K562 (cell line): ENCODE results near the gene LRRC39. TPM values are rescaled to one million over a fixed set of nuclear protein-coding genes. Genes with fewer than 3 reads are reported as not detected.

Source experiments
- BRCA1 ChIP-seq, 2 experiments: fragments of 450-650 bp in 1 of 2; sonication (generic) in 1 of 2; formaldehyde crosslinking in 1 of 2; IDR thresholded peaks; 2 replicates each; pipeline versions ENCODE4 v1.5.0 to v1.6.1; 2017 to 2020; ENCODE audit warnings: mild to moderate bottlenecking in 1 of 2, missing genetic modification reagents in 1 of 2
- ETS1 ChIP-seq: conservative IDR thresholded peaks from 2 replicates; pipeline ENCODE4 v1.6.1; 2011; ENCODE audit warnings: low read depth, mild to moderate bottlenecking, low read length; ENCODE audit not compliant: control insufficient read depth
- FOXM1 ChIP-seq, 2 experiments: fragments of 450-650 bp in 1 of 2; sonication (generic) in 1 of 2; formaldehyde crosslinking in 1 of 2; IDR thresholded peaks; 2 replicates each; pipeline versions ENCODE4 v1.6.1 to v1.9.0; 2017 to 2022; ENCODE audit warnings: low read depth in 2 of 2, mild to moderate bottlenecking in 2 of 2, missing genetic modification reagents in 1 of 2, moderate library complexity in 1 of 2
- HCFC1 ChIP-seq: IDR thresholded peaks from 2 replicates; pipeline ENCODE4 v1.6.1; 2012; ENCODE audit warnings: low read depth, low read length, improper control_type of control experiment
- HMG20B ChIP-seq: fragments of 250-450 bp; sonication (Bioruptor Pico); IDR thresholded peaks from 2 replicates; pipeline ENCODE4 v1.5.0; 2021; ENCODE audit warnings: mild to moderate bottlenecking
- HNRNPH1 ChIP-seq: fragments of 200-400 bp; formaldehyde crosslinking; optimal IDR thresholded peaks from 2 replicates; pipeline ENCODE3; 2017; ENCODE audit warnings: low read depth, mild to moderate bottlenecking, low read length, moderate library complexity
- IRF2 ChIP-seq: sonication (generic); formaldehyde crosslinking; IDR thresholded peaks from 2 replicates; pipeline ENCODE4 v1.8.1; 2022; ENCODE audit warnings: mild to moderate bottlenecking, missing genetic modification reagents
- KDM5B ChIP-seq: fragments of 200-600 bp; sonication (generic); IDR thresholded peaks from 2 replicates; pipeline ENCODE4 v1.6.1; 2012; ENCODE audit warnings: low read depth, mild to moderate bottlenecking, moderate library complexity, low read length, control low read depth, inconsistent platforms; ENCODE audit not compliant: insufficient replicate concordance
- KLF6 ChIP-seq: fragments of 250-450 bp; sonication (Bioruptor Pico); IDR thresholded peaks from 2 replicates; pipeline ENCODE4 v1.4.0; 2020; ENCODE audit warnings: mild to moderate bottlenecking, moderate library complexity, borderline replicate concordance
- MEF2A ChIP-seq: IDR thresholded peaks from 2 replicates; pipeline ENCODE4 v1.6.1; 2011; ENCODE audit warnings: low read depth, mild to moderate bottlenecking, low read length, moderate library complexity; ENCODE audit not compliant: control insufficient read depth
- MIER1 ChIP-seq: fragments of 450-650 bp; IDR thresholded peaks from 2 replicates; pipeline ENCODE4 v1.6.1; 2016; ENCODE audit warnings: antibody characterized with exemption, mild to moderate bottlenecking, low read depth
- NFE2 ChIP-seq: IDR thresholded peaks from 2 replicates; pipeline ENCODE4 v1.6.1; 2014; ENCODE audit warnings: antibody characterized with exemption, low read depth
- PHB ChIP-seq: fragments of 250-450 bp; sonication (Bioruptor Pico); IDR thresholded peaks from 2 replicates; pipeline ENCODE4 v1.5.0; 2021
- SNIP1 ChIP-seq: fragments of 450-650 bp; IDR thresholded peaks from 2 replicates; pipeline ENCODE4 v1.7.1; 2017; ENCODE audit warnings: low read depth, mild to moderate bottlenecking
- TAL1 ChIP-seq: fragments of 450-650 bp; IDR thresholded peaks from 2 replicates; pipeline ENCODE4 v1.6.1; 2016; ENCODE audit warnings: mild to moderate bottlenecking
- U2AF1 ChIP-seq: fragments of 200-400 bp; formaldehyde crosslinking; optimal IDR thresholded peaks from 2 replicates; pipeline ENCODE3; 2017; ENCODE audit warnings: mild to moderate bottlenecking, low read depth, low read length, moderate library complexity
- ZBTB11 ChIP-seq, 3 experiments: fragments of 200-800 bp in 1 of 3; fragments of 250-450 bp in 1 of 3; fragments of 450-650 bp in 1 of 3; sonication (Bioruptor Pico) in 1 of 3; sonication (Bioruptor generic) in 1 of 3; formaldehyde crosslinking in 1 of 3; IDR thresholded peaks; 2 replicates each; pipeline versions ENCODE4 v1.6.1 to v1.8.0; 2016 to 2022; ENCODE audit warnings: mild to moderate bottlenecking in 2 of 3, missing genetic modification characterization in 2 of 3, missing compliant biosample characterization in 1 of 3, moderate library complexity in 1 of 3
- ZKSCAN3 ChIP-seq: fragments of 250-450 bp; sonication (Bioruptor Pico); IDR thresholded peaks from 2 replicates; pipeline ENCODE4 v1.4.0; 2020
- ZNF277 ChIP-seq: fragments of 250-450 bp; sonication (Bioruptor Pico); IDR thresholded peaks from 2 replicates; pipeline ENCODE4 v1.8.0; 2022; ENCODE audit warnings: inconsistent platforms, mild to moderate bottlenecking, moderate library complexity, borderline replicate concordance
- polyA plus RNA-seq, 8 experiments: library from polyadenylated mRNA; depleted of rRNA in 4 of 8; stranded (reverse) in 5 of 8; unstranded in 3 of 8; fragments of >200 nt; fragmentation: Nextera tagmentation in 2 of 8; fragmentation: Illumina TruSeq in 1 of 8; extraction: Ambion mirVana in 2 of 8; extraction: Trizol in 1 of 8; gene quantifications; 2 replicates each; pipeline versions ENCODE4 v1.2.1 to v1.2.3, GENCODE V29; 2011 to 2014; ENCODE audit warnings: inconsistent platforms in 1 of 8, missing spikeins in 1 of 8
- total RNA-seq, 7 experiments: library from RNA; depleted of rRNA in 6 of 7; stranded (reverse); fragments of >200 nt in 6 of 7; fragmentation: Illumina TruSeq in 2 of 7; extraction: Trizol in 2 of 7; gene quantifications; 2 replicates each; pipeline versions ENCODE4 v1.2.1 to v1.2.3, GENCODE V29; 2011 to 2021; ENCODE audit warnings: low replicate concordance in 1 of 7
- TF ChIP-seq, protein P1 (sequence below): fragments of 450-650 bp; IDR thresholded peaks from 2 replicates; pipeline ENCODE4 v1.6.1; 2018; ENCODE audit warnings: mild to moderate bottlenecking, low read depth; ENCODE audit not compliant: partially characterized antibody
- TF ChIP-seq, protein P2 (sequence below): fragments of 250-450 bp; sonication (Bioruptor Pico); IDR thresholded peaks from 2 replicates; pipeline ENCODE4 v1.8.0; 2021; ENCODE audit warnings: moderate library complexity, mild to moderate bottlenecking, inconsistent platforms

The LRRC39 gene
- total and polyA plus RNA-seq, 9 of the 15 experiments (the other 6 are each of a cell fraction or from before 2014, with no cell fraction given) = 1.00 to 3.1 (median 1.3) TPM

GRCh38 chr1:100142343-100142742, 35.7 kb downstream of the LRRC39 start (continued):
- TF ChIP-seq, protein P1, sequence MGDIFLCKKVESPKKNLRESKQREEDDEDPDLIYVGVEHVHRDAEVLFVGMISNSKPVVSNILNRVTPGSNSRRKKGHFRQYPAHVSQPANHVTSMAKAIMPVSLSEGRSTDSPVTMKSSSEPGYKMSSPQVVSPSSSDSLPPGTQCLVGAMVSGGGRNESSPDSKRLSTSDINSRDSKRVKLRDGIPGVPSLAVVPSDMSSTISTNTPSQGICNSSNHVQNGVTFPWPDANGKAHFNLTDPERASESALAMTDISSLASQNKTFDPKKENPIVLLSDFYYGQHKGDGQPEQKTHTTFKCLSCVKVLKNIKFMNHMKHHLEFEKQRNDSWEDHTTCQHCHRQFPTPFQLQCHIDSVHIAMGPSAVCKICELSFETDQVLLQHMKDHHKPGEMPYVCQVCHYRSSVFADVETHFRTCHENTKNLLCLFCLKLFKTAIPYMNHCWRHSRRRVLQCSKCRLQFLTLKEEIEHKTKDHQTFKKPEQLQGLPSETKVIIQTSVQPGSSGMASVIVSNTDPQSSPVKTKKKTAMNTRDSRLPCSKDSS = no peak
- no peak for TF ChIP-seq MEF2A
- TF ChIP-seq HCFC1 = no peak
- TF ChIP-seq, protein P2, sequence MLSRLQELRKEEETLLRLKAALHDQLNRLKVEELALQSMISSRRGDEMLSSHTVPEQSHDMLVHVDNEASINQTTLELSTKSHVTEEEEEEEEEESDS (CRISPR knock-in tag) = no peak
- TF ChIP-seq HMG20B (CRISPR knock-in tag) = no peak
- TF ChIP-seq KLF6 = no peak
- TF ChIP-seq FOXM1 (IDR thresholded peaks at IDR 0.05; ENCODE audit: low read depth) = no peak
- TF ChIP-seq FOXM1 (CRISPR knock-in tag; IDR thresholded peaks at IDR 0.05; ENCODE audit: low read depth) = no peak
- TF ChIP-seq U2AF1 = no peak
- peak; percentile 35 for TF ChIP-seq TAL1
- no peak for TF ChIP-seq SNIP1
- TF ChIP-seq KDM5B = no peak
- no peak for TF ChIP-seq PHB (CRISPR knock-in tag)
- TF ChIP-seq MIER1 = no peak
- TF ChIP-seq ZNF277 (CRISPR knock-in tag) = no peak
- no peak for TF ChIP-seq ETS1
- TF ChIP-seq HNRNPH1 = no peak
- TF ChIP-seq NFE2 = no peak
- TF ChIP-seq ZKSCAN3 = no peak
- TF ChIP-seq ZBTB11 (CRISPR knock-in tag; IDR thresholded peaks at IDR 0.05) = no peak
- no peak for TF ChIP-seq IRF2 (CRISPR knock-in tag)
- TF ChIP-seq BRCA1 (IDR thresholded peaks at IDR 0.05) = no peak
- no peak for TF ChIP-seq BRCA1 (CRISPR knock-in tag; IDR thresholded peaks at IDR 0.05)
